HG02981 (cell line): ENCODE data around the gene TMCO6.
"Not testable (repeated sequence)": the region's sequence is repeated elsewhere in the genome, so short reads cannot be mapped to it uniquely, and the experiment has no call there.

Source experiments
- ATAC-seq: cut with Tn5 transposase; IDR thresholded peaks from one replicate; pipeline ENCODE4 v1.9.1; 2021; ENCODE audit warnings: mild to moderate bottlenecking, moderate library complexity; ENCODE audit not compliant: unreplicated experiment

Gene TMCO6

DNA sequence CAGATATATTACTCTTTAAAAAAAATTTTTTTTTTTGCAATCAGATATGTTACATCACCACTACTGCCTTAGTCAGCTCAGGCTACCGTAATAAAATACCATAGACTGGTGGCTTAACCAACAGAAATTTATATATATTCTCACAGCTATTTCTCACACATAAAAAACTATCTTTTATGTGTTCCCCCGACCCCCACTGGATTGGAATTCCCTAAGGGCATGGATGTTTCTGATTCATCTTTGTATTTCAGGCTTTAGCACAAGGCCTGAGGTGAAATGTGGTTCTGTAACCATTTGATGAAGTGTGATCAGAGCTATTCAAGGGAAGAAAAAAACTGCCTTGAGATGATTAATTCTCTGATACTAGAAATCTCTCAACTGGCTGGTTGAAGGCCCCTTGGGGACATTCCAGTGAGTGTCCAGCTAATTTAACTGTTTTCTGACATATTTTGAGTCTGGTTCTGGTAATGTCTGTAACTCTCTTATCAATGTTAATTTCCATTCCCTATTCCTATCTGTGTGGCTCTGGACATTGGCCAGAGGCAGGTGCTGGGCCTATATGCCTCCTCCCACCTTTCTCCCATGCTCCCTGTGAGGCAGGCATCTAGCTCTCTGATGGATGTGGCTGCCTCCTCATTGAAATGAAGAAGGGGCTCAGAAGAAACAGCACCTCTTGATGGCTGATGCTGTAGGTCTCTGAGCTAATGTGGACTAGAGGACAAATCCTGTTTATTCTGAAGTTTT is 8.8 kb upstream of the TMCO6 start:
- no peak for ATAC-seq

DNA sequence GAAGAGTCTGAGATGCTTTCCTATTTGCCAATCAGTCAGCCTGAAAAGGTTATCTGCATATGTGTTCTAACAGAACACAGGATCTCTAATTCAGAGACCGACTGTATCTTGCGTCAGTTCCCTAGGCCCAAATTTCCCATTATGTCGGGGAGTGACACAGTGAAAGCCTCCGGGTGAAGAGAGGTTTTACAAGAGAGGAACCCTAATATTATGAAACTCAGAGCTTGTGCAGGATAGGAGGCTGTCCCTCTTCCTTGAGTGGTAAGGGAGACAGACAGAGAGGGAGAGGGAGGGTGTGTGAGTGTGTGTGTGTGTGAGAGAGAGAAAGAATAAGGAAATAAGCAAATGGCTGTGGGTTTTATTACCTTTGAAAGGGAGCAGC is 8.2 kb upstream of the TMCO6 start:
- no peak for ATAC-seq

DNA sequence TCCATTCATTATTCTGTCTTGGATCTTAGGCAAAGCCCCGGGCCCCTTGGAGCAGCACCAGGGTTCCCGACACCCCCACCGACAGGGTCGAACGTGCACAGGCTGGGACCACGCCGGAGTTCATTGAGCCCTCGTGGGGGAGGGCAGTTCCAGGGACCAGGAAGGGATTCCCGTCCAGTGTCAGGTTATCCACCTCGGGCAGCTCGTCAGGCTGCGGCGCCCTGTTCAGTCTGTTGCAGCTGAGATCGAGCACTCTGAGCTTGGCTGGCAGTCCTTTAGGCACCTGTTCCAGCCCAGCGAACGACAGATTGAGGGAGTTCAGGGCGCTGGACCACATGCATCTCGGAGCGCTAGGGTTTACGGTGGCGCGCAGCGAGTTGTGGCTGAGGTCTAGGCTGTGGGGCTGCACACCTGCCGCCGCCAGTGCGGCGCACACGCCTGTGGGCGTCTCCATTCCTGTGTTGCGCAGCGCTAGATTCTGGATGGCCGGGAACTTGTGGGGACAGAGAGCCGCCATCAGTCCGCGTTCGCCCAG is 7.4 kb upstream of the TMCO6 start:
- peak; percentile 25 for ATAC-seq

DNA sequence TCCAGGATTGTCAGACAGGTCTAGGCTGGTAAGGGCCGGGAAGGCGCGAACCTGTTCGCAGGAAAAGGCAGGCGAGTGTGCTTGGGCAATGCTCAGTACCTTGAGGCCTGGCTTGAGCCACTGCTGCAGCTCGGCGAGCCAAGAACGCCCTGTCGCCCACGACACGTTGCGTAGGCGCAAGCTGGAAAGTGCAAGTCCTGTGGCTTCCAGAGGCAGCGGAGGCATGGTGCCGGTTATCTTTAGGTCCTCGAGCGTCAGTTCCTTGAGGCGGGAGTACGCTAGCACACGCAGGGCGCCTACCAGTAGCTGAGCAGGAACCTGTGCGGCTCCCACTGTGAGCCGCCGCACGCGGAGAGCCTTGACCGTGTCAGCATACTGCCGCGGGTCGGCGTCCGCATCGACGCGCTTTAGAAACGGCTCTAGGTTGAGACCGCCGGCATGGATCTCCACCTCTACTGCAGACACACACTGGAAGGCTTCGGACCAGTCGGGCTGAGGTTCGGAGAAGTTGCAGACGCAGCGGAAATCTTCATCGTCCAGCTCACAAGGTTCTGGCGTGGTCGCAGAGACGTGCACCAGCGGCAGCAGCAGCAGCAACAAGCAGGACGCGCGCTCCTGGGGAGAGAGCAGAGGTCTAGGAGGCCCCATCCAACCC is 6.8 kb upstream of the TMCO6 start:
- ATAC-seq: peak; percentile 39

DNA sequence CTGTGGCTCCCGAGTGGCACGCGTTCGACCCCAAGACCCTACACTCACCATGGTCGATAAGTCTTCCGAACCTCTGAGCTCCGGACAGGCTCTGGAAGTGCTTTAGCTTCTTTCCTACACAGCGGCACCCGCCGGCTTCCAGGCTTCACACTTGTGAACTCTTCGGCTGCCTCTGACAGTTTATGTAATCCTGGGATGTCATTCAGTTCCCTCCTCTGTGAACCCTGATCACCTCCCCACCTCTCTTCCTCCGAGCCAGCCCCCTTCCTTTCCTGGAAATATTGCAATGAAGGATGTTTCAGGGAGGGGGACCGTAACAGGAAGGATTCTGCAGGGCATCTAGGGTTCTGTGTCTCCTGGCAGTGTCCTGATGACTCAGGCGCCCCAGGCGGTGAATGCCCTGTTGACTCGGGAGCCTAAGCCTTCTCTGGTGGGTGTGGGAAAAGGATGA is 6.2 kb upstream of the TMCO6 start, which contains the start of gene CD14:
Gene CD14, minus strand, starts transcription at position 155 of the 451 bp plus-strand sequence. Its CDS starts 104 bp downstream, at position 51.
- ATAC-seq: no peak

DNA sequence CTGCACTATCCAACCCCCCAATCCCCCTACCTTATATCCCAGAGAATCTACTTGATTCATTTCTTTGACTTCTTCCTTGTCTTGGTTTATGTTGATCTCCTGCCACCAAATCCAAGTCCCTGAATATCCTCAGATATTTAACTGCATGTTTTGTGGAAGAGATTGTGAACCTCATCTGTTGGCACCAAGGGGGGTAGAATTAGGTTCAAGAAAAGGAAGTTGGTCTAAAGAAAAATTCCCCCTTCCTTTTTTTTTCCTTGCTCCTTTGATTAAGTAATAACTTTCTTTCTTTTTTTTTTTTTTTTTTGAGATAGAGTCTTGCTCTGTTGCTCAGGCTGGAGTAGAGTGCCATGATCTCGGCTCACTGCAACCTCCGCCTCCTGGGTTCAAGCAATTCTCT is 5.8 kb upstream of the TMCO6 start:
- no peak for ATAC-seq

DNA sequence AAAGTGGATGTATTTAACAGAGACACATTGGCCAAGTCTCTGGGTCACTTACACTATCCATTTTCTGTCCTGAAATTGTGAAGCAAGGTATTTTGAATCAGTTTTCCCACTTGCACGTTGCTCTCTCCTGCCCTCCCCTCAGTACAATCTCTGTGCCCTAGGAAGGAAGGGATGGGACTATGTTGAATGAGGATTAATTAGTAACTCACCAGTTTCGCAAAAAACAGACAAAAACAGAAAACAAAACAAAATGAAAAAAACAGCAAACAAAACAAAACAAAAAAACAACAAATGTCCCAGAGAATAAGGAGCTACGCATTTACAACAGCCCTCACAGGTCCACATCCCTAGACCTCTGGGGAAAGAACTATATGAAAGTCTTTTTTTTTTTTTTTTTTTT is 5.1 kb upstream of the TMCO6 start:
- no peak for ATAC-seq

DNA sequence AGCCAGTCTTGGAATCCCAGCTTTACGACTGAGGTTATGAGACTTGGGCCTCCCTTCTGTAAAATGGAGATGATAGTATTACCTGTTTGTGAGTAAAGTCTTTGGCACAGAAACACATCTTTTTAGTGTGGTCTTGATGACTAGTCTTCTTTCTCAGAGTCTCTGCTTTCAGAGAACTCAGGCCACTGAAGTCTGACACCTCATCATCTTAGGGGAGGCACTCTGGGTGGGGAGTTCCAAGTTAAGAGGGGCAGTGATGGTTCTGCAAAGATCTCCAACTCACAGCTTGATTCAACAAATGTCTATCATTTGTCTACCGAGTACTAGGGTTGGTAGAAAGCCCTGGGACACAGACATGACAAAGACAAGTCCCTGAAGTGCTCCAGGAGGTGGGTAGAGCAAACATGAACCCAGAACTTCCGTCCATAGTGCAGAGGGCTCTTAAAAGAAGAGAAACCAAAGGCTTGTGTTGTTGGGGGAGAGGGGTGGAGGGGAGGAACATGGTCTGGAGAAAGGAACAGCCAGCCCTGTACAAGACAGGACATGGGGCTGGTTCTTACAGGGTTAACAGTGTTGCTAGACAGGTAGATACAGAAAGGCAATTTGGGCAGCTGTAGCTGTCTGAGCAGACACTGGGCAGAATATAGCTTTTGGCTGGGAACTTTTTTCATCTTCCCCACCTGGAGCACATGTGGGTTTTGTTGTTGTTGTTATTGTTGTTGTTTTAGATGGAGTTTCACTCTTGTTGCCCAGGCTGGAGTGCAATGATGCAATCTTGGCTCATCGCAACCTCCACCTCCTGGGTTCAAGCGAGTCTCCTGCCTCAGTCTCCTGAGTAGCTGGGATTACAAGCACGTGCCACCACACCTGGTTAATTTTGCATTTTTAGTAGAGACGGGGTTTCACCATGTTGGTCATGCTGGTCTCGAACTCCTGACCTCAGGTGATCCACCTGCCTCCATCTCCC is 3.7 kb upstream of the TMCO6 start:
- ATAC-seq: no peak

DNA sequence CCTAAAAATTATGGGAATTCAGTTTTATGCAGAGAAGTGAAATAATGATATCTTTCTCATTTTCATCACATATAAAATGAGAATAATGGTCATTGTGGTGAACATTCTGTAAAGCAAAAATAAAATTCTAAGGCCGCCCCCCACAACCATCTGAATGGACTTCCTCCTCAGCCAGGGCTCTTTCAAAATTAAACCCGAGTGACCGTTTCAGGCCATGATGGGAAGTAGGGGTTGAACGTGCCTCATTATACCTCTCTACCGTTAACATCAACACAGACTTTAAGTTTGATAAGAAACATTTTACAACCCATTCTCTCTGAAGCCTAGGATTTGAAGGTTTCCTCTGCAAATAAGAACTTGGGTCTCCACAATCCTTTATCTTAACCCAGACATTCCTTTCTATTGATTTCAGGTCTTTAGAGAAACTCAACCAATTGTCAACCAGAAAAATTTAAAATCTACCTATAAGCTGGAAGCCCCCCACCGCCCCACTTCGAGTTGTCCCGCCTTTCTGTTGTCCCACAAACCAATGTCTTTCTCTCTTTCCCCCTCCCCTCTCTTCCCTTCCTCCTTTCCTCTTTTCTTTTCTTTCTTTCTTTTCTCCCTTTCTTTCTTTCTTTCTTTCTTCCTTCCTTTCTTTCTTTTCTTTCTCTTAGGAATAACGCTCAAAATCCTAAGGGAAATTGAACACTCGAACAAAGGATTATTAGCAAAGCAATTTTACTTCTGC is 1.7 kb upstream of the TMCO6 start:
- ATAC-seq: no peak

DNA sequence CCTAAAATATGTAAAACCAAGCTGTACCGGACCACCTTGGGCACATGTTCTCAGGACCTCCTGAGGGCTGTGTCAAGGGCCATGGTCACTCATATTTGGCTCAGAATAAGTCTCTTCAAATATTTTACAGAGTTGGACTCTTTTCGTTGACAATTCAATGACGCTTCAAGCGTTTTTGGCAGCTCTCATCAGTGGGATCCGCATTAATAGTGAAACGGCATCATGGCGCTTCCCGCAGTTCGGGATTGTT is 428 bp upstream of the TMCO6 start:
- ATAC-seq: not testable (repeated sequence)

DNA sequence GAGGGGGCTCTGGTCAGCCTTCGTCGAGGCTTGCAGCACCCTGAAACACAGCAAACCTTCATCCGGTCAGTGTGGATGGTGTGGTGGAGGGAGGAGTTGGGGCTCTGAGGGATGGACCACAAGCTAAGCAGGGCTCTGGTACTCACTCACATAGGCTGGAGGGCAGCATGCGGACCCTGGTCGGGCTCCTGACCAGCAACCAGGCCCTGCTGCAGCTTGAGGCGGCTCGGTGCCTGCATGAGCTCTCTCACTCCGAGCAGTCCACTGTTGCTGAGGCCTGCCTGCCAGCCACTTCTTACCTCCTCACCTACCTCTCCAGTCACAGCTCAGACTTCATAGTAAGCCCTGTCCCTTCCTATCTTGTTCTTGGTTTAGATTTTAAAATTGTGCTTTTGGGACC is 2.5 kb downstream of the TMCO6 start:
- no peak for ATAC-seq

DNA sequence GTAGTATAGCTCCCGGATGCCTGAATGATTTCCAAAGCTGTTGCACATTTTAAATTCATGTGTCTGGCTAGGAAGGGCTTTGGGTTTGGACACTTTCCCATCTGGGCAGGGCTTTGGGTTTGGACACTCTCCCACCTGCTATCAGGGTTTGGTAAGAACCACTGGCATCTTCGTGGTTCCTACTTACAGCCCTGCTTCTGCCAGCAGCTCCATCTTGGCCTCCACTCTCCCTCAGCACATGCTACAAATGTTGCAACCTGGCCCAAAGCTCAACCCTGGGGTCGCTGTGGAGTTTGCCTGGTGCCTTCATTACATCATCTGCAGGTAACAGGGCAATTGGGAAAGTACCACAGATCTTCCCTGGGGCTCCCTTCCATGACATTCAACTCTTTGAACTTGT is 3.5 kb downstream of the TMCO6 start:
- no peak for ATAC-seq

DNA sequence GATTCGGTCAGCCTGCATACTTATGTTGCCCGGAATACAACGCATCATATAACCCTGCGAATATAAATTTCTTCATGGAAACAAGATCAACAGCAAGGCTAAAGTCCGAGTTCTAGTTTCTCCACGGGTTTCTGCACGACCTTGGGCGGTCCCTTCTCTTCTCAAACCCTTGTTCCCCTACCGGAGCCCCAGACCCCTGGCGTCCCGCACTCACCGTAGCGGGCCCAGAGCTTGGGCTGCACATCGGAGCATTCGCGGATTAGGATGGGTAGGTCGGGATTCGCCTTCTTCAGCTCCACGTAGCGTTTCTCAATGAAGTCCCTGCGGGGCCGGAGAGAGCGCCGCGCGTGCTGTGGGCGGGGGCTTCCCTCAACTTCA is 7.8 kb downstream of the TMCO6 start:
- no peak for ATAC-seq

DNA sequence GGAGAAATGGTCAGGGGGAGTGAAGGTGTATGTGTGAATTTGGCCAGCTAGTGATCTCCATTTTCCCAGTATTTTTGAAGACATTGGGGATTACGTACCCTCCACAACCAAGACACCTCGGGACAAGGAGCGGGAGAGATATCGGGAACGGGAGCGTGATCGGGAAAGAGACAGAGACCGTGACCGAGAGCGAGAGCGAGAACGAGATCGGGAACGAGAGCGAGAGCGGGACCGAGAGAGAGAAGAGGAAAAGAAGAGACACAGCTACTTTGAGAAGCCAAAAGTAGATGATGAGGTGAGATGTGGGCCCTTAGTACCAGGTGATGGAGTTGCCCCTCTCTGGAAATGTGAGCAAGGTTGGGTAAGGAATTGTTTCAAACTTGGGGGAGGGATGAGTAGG is 19.6 kb downstream of the TMCO6 start:
- no peak for ATAC-seq

DNA sequence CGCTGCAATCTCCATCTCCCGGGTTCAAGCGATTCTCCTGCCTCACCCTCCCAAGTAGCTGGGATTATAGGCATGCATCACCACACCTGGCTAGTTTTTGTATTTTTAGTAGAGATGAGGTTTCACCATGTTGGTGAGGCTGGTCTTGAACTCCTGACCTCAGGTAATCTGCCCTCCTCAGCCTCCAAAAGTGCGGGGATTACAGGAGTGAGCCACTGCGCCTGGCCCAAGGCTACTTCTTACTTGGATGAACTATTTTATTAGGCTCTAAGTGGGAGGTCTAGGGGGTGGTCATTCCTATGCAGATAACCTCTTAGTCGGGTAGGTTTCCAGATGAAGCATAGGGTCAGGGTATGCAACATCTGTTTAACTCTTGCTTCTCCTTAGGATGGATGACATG is 21.1 kb downstream of the TMCO6 start:
- not testable (repeated sequence) for ATAC-seq

DNA sequence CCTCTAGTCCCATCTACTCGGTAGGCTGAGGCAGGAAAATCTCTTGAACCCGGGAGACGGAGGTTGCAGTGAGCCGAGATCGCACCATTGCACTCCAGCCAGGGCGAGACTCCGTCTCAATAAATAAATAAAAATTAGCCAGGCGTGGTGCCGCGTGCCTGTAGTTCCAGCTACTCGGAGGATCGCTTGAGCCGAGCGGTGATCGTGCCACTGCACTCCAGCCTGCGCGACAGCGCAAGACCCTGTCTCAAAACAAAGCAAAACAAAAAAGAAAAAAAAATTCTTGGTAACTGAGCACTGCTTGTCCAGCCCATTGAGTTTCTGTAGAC is 24.7 kb downstream of the TMCO6 start:
- no peak for ATAC-seq

DNA sequence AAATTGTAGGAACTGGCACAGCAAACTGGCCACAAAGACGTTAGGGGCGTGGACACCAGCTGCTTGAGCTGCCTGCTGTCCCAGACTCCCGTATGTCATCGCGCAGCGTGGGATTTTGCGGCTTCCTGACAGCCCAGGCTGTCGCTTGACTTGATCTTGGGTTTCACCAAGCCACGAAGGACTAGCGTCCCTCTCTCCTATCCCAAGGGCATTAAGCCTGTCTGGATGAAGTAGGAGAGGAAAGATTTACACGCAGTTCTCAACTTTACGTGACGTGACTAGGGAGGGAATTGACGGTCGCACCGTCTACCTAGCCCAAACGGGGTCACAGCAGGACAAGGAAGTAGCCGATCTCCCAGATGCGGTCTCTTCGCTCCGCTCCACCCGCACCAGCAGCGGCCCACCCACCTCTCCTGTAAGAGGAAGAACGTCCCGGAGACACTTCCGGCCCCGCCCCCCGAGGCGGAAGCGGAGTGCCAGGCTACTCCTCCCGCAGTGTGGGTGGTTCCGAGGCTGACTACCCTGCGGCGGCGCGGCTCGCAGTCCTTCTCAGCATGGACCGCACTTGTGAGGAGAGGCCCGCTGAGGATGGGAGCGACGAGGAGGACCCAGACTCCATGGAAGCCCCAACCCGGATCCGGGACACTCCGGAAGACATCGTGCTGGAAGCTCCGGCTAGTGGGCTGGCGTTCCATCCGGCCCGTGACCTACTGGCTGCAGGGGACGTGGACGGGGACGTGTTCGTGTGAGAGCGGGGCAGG is 25.3 kb downstream of the TMCO6 start, which contains the start of gene WDR55:
Gene WDR55, plus strand, starts transcription at position 546 of the 761 bp plus-strand sequence. Its CDS starts 9 bp downstream, at position 555.
- ATAC-seq: peak; percentile 97

DNA sequence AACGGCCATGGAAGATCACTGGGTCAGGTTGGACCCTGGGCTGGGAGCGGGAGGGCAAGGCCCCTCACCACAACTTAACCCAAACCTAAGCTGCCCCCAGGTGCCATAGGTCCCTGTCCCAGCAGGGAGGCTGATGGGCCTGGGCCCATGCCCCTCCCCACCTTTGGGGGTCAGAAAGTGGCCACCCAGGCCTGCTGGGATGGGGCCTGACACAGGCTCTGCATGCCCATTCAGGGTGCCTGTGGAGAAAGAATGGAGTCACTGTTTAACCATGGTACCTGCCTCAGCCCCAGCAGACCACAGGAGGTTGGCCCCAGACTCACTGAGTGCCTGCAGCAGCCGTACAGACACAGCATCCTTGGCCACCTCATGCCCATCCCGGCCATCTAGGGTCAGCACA is 31.8 kb downstream of the TMCO6 start:
- not testable (repeated sequence) for ATAC-seq

DNA sequence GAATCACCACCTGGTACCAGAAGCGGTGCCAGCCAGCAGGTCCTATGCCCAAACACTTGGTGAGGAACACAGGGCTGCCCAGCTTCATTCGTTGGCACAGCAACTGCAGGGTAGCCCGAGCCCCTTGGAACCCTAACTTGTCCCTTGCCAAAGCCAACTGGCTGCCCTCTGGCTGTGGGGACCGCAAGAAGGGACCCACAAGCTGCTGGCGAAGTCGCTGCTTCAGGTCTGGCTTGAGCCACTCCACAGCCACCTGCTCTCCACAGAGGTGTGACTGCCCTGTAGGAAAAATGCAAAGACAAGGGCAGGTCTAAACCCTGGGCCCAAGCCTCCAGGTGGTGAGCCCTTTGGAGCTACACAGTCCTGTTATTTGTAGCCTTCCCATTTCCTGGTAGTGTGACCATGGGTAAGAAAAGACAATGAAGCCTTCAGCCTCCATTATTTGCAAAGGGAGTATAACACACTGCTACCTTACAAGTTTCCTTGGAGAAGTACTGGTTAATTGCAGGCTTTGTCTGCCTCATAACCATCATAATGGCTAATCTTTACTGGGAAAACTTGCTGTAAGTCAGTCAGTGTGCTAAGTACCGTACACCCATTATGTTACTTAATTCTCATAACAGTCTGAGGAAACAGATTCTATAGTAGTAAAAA is 32.3 kb downstream of the TMCO6 start:
- no peak for ATAC-seq
